PC-3 (cell line): ENCODE data around the gene NKAIN2.

Experiments used
- CTCF ChIP-seq: fragments of 300-600 bp; sonication (generic); conservative IDR thresholded peaks from 2 replicates; pipeline ENCODE4 v1.5.1; 2017; ENCODE audit warnings: antibody characterized with exemption, low read depth, mild to moderate bottlenecking, low read length
- EZH2 ChIP-seq: fragments of 300-600 bp; sonication (generic); IDR thresholded peaks from one replicate; pipeline ENCODE4 v1.6.1; 2017; ENCODE audit warnings: antibody characterized with exemption, mild to moderate bottlenecking, low read length; ENCODE audit not compliant: unreplicated experiment

- TF ChIP-seq CTCF (no peak), EZH2 (no peak)
These were observed 253.8 kb downstream of the NKAIN2 start for GRCh38 chr6:124057461-124057860.
